ENCODE results near the gene SMS. TPM values are rescaled to one million over a fixed set of nuclear protein-coding genes. Genes with fewer than 3 reads are reported as not detected.

SMS gene
- total and polyA plus RNA-seq, 7 donors: 62.6 to 84.5 (median 65.8) TPM

DNA sequence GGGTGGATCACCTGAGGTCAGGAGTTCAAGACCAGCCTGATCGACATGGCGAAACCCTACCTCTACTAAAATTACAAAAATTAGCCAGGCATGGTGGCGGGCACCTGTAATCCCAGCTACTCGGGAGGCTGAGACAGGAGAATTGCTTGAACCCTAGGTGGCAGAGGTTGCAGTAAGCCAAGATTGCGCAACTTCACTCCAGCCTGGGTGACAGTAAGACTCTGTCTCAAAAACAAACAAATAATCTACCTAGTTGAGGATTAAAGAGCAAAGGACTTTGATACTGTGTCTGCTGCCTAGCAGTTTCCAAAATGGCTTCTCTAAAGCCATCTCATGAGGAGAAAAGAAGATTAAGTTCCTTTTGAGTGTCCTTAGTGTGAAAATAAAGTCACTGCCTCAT lies 37.8 kb downstream of the SMS start:
- no peak overlapping the region for H3K4me3 ChIP-seq
- no peak overlapping the region for H3K27ac ChIP-seq
- no peaks in the 10 kb centered on the region for H3K27me3 ChIP-seq
- H3K9me3 ChIP-seq: no peaks in the 10 kb centered on the region
- H3K4me1 ChIP-seq: peaks cover 0 to 16% (median 5%) of the 10 kb centered on the region in 4 donors
- no peak for DNase-seq
- intact Hi-C loops (cut with DNase I): no loop called here
- 87 to 95% methylated on average over 5 of the region's 5 CpGs for WGBS, 2 donors
- TF ChIP-seq EP300 (IDR thresholded peaks at IDR 0.05) (no peak), POLR2A (IDR thresholded peaks at IDR 0.05) (no peak), POLR2AphosphoS5 (IDR thresholded peaks at IDR 0.05) (no peak)
- TF ChIP-seq, protein P1, sequence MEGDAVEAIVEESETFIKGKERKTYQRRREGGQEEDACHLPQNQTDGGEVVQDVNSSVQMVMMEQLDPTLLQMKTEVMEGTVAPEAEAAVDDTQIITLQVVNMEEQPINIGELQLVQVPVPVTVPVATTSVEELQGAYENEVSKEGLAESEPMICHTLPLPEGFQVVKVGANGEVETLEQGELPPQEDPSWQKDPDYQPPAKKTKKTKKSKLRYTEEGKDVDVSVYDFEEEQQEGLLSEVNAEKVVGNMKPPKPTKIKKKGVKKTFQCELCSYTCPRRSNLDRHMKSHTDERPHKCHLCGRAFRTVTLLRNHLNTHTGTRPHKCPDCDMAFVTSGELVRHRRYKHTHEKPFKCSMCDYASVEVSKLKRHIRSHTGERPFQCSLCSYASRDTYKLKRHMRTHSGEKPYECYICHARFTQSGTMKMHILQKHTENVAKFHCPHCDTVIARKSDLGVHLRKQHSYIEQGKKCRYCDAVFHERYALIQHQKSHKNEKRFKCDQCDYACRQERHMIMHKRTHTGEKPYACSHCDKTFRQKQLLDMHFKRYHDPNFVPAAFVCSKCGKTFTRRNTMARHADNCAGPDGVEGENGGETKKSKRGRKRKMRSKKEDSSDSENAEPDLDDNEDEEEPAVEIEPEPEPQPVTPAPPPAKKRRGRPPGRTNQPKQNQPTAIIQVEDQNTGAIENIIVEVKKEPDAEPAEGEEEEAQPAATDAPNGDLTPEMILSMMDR (IDR thresholded peaks at IDR 0.05): no peak
- H3K36me3 ChIP-seq: peaks cover 0 to 23% (median 0%) of the 10 kb centered on the region in 4 donors

DNA sequence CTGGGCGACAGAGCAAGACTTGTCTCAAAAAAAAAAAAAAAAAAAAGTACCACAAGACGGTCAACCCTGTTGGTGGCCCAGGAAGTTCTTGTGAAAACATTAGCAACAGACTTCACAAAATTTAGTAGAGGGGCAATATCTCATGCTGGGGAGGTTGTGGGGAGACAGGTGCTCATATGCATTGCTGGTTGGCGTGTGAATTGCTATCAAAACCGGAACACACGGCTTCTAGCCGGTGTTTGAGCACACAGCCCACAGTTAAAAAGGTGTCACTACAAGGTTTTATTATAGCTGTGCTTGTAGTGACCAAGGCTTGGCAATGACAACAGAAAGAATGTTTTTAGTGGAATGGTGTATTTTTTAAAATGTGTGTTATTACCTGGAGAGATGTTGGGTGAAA lies 41.8 kb downstream of the SMS start:
- Histone ChIP-seq H3K36me3 (peaks cover 0 to 19% (median 0%) of the 10 kb centered on the region in 4 donors), H3K9me3 (no peaks in the 10 kb centered on the region), H3K4me1 (no peaks in the 10 kb centered on the region), H3K4me3 (no peak overlapping the region), H3K27ac (no peak overlapping the region), H3K27me3 (no peaks in the 10 kb centered on the region)
- DNase-seq: no peak
- TF ChIP-seq, protein P1 (IDR thresholded peaks at IDR 0.05): no peak
- TF ChIP-seq POLR2AphosphoS5 (IDR thresholded peaks at IDR 0.05) (no peak), EP300 (IDR thresholded peaks at IDR 0.05) (no peak), POLR2A (IDR thresholded peaks at IDR 0.05) (no peak)
- intact Hi-C loops (cut with DNase I): loop anchor here (10.0 kb wide), 1 partner anchor 1342 kb away; no protein-coding TSS in a partner anchor
- WGBS, 2 donors: 74 to 89% methylated on average over 6 of the region's 6 CpGs

DNA sequence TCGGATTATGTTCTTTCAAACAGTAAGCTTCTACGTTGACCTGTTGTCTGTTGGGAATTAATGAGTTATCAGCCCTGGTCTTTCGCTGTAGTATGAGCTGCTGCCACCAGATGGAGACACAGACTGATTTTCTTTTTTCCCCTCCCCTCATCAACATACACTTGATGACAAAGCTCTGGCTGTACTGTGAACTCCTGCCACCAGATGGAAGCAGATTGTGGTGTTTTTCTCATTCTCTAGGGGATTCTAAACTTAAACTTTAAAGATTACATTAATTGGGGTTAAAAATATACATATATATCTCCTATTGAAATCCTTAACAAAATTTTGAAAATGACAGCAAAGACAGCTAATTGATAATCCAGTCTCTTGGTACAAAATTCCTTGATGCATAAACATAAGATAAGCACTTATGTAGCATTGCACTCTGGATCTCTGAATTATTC lies 44.8 kb downstream of the SMS start:
- H3K9me3 ChIP-seq: no peaks in the 10 kb centered on the region
- H3K27ac ChIP-seq: peak overlapping the region in 1 of 4 donors; percentile 27
- H3K27me3 ChIP-seq: no peaks in the 10 kb centered on the region
- H3K4me3 ChIP-seq: no peak overlapping the region
- TF ChIP-seq, protein P1 (IDR thresholded peaks at IDR 0.05): peak; percentile 75 to 89 (median 82)
- TF ChIP-seq POLR2AphosphoS5 (IDR thresholded peaks at IDR 0.05): peak in 2 of 4 donors; percentile 10 to 25
- no peak for TF ChIP-seq POLR2A (IDR thresholded peaks at IDR 0.05)
- TF ChIP-seq EP300 (IDR thresholded peaks at IDR 0.05): no peak
- peaks cover 0 to 3% (median 0%) of the 10 kb centered on the region in 4 donors for H3K36me3 ChIP-seq
- no peaks in the 10 kb centered on the region for H3K4me1 ChIP-seq
- peak; percentile 74 for DNase-seq
- intact Hi-C loops (cut with DNase I): loop anchor here (5.0 to 10.0 kb wide), 5 partner anchors 207 to 1632 kb away; no protein-coding TSS in a partner anchor
- WGBS, 2 donors: 5 to 14% methylated on average over 3 of the region's 3 CpGs

DNA sequence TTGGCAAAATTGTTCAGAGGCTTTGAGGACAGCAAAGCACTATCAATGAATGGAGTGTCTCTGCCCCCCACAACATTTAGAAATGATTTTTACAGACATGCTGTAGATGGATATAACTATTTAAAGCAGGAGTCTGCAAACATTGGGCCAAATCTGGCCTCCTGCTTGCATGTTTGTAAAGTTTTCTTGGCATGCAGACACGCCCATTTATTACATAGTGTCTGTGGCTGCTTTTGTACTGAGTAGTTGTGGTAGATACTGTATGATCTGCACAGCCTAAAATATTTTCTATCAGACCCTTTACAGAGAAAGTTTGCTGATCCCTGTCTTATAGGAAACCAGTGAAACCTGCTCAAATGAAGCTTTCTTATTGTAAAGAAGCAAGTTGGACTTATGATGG lies 46.1 kb downstream of the SMS start:
- intact Hi-C loops (cut with DNase I): loop anchor here (5.0 to 10.0 kb wide), 5 partner anchors 206 to 1631 kb away; no protein-coding TSS in a partner anchor
- H3K27me3 ChIP-seq: no peaks in the 10 kb centered on the region
- H3K27ac ChIP-seq: no peak overlapping the region
- WGBS, 2 donors: 39 to 69% methylated on average over 1 of the region's 1 CpG
- H3K4me1 ChIP-seq: no peaks in the 10 kb centered on the region
- H3K36me3 ChIP-seq: peaks cover 0 to 3% (median 0%) of the 10 kb centered on the region in 4 donors
- no peaks in the 10 kb centered on the region for H3K9me3 ChIP-seq
- no peak for TF ChIP-seq POLR2A (IDR thresholded peaks at IDR 0.05)
- no peak for TF ChIP-seq EP300 (IDR thresholded peaks at IDR 0.05)
- no peak overlapping the region for H3K4me3 ChIP-seq
- DNase-seq: no peak

DNA sequence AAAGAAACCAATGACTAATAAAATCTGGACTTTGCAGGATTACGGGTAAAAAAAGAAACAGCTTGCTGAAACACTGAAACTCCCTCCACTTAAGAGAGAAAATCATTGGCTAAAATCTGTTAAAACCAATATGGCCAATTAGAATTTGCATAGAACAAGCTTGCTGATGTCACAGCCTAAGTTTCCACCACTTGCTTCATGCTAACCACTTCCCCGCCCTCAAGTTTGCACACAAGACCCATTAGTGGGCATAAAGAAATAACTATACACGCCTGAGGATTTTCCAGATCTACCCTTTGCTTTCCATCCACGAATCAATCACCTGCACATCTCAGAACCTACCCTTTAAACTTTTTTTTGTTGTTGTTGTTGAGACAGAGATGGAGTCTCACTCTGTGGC lies 48.9 kb downstream of the SMS start:
- intact Hi-C loops (cut with DNase I): loop anchor here (5.0 to 10.0 kb wide), 5 partner anchors 203 to 1628 kb away; no protein-coding TSS in a partner anchor
- whole genome bisulfite sequencing, 2 donors: 64 to 90% methylated on average over 4 of the region's 4 CpGs
- no peaks in the 10 kb centered on the region for H3K4me1 ChIP-seq
- H3K4me3 ChIP-seq: no peak overlapping the region
- no peaks in the 10 kb centered on the region for H3K27me3 ChIP-seq
- peaks cover 0 to 16% (median 1%) of the 10 kb centered on the region in 4 donors for H3K36me3 ChIP-seq
- no peak overlapping the region for H3K27ac ChIP-seq
- DNase-seq: no peak
- TF ChIP-seq, protein P1 (IDR thresholded peaks at IDR 0.05): no peak
- TF ChIP-seq POLR2AphosphoS5 (IDR thresholded peaks at IDR 0.05) (no peak), EP300 (IDR thresholded peaks at IDR 0.05) (no peak), POLR2A (IDR thresholded peaks at IDR 0.05) (no peak)
- H3K9me3 ChIP-seq: no peaks in the 10 kb centered on the region
